AG04450 (cell line): ENCODE results near the gene ZNF689. TPM values are rescaled to one million over a fixed set of nuclear protein-coding genes. Genes with fewer than 3 reads are reported as not detected.

Experiments
- CTCF ChIA-PET: fragments of 300-600, 350-600 bp; formaldehyde crosslinking; extraction: SDS; loops from one replicate; lab custom pipeline; 2022; ENCODE audit warnings: antibody characterized with exemption, inconsistent platforms; lab: Charles Lee
- POLR2A ChIA-PET: fragments of 350-600 bp; formaldehyde crosslinking; extraction: SDS; loops from one replicate; lab custom pipeline; 2021; ENCODE audit warnings: antibody characterized with exemption, inconsistent platforms; lab: Yijun Ruan, JAX
- DNase-seq: peaks from one replicate; pipeline ENCODE4 v3.0.0-alpha.2; 2011; ENCODE audit warnings: low read depth, low spot score
- H3K27ac ChIP-seq: one replicate; pipeline ENCODE4 v1.5.1; 2012; ENCODE audit warnings: low read depth, low read length, control low read depth
- H3K27me3 ChIP-seq: one replicate; pipeline ENCODE4 v1.6.0; 2012; ENCODE audit warnings: low read length; ENCODE audit not compliant: control insufficient read depth, insufficient read depth
- H3K4me3 ChIP-seq: 2 replicates; pipeline ENCODE4 v1.5.1; 2011; ENCODE audit warnings: mild to moderate bottlenecking, low read depth, low read length, control low read depth
- H3K9me3 ChIP-seq: 2 replicates; pipeline ENCODE4 v1.5.1; 2012; ENCODE audit warnings: low read length; ENCODE audit not compliant: control insufficient read depth, insufficient read depth
- CTCF ChIP-seq: IDR thresholded peaks from 2 replicates; pipeline ENCODE4 v1.5.1; 2011; ENCODE audit warnings: low read depth, low read length, control low read depth, inconsistent platforms
- polyA minus RNA-seq: library from RNA; depleted of rRNA, polyadenylated mRNA; stranded (reverse); fragments of >200 nt; gene quantifications from 2 replicates; pipeline ENCODE4 v1.2.3, GENCODE V29; 2011; rRNA and poly(A)+ RNA removed
- polyA plus RNA-seq: library from polyadenylated mRNA; depleted of rRNA; stranded (reverse); fragments of >200 nt; gene quantifications from 2 replicates; pipeline ENCODE4 v1.2.3, GENCODE V29; 2011; rRNA removed

The ZNF689 gene
- polyA plus RNA-seq: 4.0 and 4.2 TPM in 2 replicates
- 5.0 and 8.0 TPM in 2 replicates for polyA minus RNA-seq

GRCh38 chr16:30609926-30610839 is at the start of gene ZNF689:
Gene ZNF689, minus strand, starts transcription at chr16:30610389. Its CDS starts 348 bp downstream, at chr16:30610041.
- TF ChIP-seq CTCF: no peak
- CTCF ChIA-PET: interaction anchor here (0.6 to 2.8 kb wide), 4 partner anchors 12 to 201 kb away, joined by 3 to 24 read pairs (median 6); partner anchors contain the start of gene DCTPP1
- Histone ChIP-seq H3K4me3 (peak within 1 kb of the TSS; percentile 78), H3K27me3 (no peaks in the 10 kb centered on the region), H3K9me3 (peaks cover under 1% of the 10 kb centered on the region; the same call in 1 of the 2 replicates), H3K27ac (peak within 1 kb of the TSS; percentile 70)
- peak; percentile 92 for DNase-seq
- POLR2A ChIA-PET: interaction anchor here (0.5 to 1.2 kb wide), 8 partner anchors 12 to 203 kb away, joined by 3 to 6 read pairs (median 4); partner anchors contain the start of genes DCTPP1, PRR14, ZNF688 and ZNF747

- no peak for TF ChIP-seq CTCF
- ChIA-PET CTCF (interaction anchor here (0.9 to 1.5 kb wide), 4 partner anchors 35 to 38 kb away, joined by 3 to 6 read pairs (median 4); no protein-coding TSS in a partner anchor), POLR2A (interaction anchor here (0.6 to 1.9 kb wide), 15 partner anchors 9 to 1045 kb away, joined by 3 to 18 read pairs (median 4); partner anchors contain the start of genes CD2BP2 and PRR14)
- Histone ChIP-seq H3K27ac (peak overlapping the region; percentile 100), H3K9me3 (no peaks in the 10 kb centered on the region), H3K27me3 (no peaks in the 10 kb centered on the region), H3K4me3 (peak overlapping the region; percentile 95)
- peak; percentile 96 for DNase-seq
Observed at GRCh38 chr16:30658731-30659506, 48.7 kb upstream of the ZNF689 start.

- Histone ChIP-seq H3K4me3 (peak within 1 kb of the TSS; percentile 95), H3K27me3 (no peaks in the 10 kb centered on the region), H3K9me3 (no peaks in the 10 kb centered on the region), H3K27ac (peak within 1 kb of the TSS; percentile 100)
- DNase-seq: peak; percentile 100
- POLR2A ChIA-PET: interaction anchor here (0.6 to 1.9 kb wide), 14 partner anchors 8 to 1044 kb away, joined by 3 to 18 read pairs (median 4); partner anchors contain the start of genes CD2BP2 and PRR14
- CTCF ChIA-PET: interaction anchor here (0.9 kb wide), 2 partner anchors 36 to 39 kb away, joined by 3 to 4 read pairs; no protein-coding TSS in a partner anchor
- peak; percentile 73 for TF ChIP-seq CTCF
Observed at GRCh38 chr16:30657866-30658730, 47.9 kb upstream of the ZNF689 start, which contains the start of gene FBRS. Gene FBRS, plus strand, starts transcription at chr16:30658431. Its CDS starts 1,088 bp downstream, at chr16:30659519.

GRCh38 chr16:30656974-30657865 is 47.0 kb upstream of the ZNF689 start:
- Histone ChIP-seq H3K9me3 (no peaks in the 10 kb centered on the region), H3K27me3 (no peaks in the 10 kb centered on the region), H3K27ac (peak overlapping the region; percentile 57), H3K4me3 (peak overlapping the region; percentile 61)
- ChIA-PET POLR2A (no interaction called here), CTCF (no interaction called here)
- no peak for DNase-seq
- no peak for TF ChIP-seq CTCF
